ENCODE measurements around the gene ZFP36L1. TPM values are rescaled to one million over a fixed set of nuclear protein-coding genes. Genes with fewer than 3 reads are reported as not detected.
A peak's percentile ranks its signal among the peaks of the same experiment; 100 is the strongest.

Gene ZFP36L1
- total RNA-seq, result 10 to 100 TPM; 95.0 TPM

GRCh38 chr14:68792979-68793733 is at the start of gene ZFP36L1:
ZFP36L1 (minus strand) TSS chr14:68793067; CDS start chr14:68792938, 129 bp downstream.
- Mint-ChIP-seq H3K4me3 (peak within 1 kb of the TSS; percentile 91 to 96), H3K9me3 (no peaks in the 10 kb centered on the region), H3K27ac (peak within 1 kb of the TSS; percentile 98), H3K36me3 (ENCODE audit: insufficient read depth in 2 of 2) (peaks cover 29 to 32% of the 10 kb centered on the region in 2 donors), H3K4me1 (ENCODE audit: low read depth) (peaks cover 55% of the 10 kb centered on the region), H3K27me3 (ENCODE audit: low read depth) (no peaks in the 10 kb centered on the region)
- DNase-seq (peak; percentile 88), ATAC-seq (replicated peaks in 1 of 2) (peak; percentile 19 to 33)

DNA sequence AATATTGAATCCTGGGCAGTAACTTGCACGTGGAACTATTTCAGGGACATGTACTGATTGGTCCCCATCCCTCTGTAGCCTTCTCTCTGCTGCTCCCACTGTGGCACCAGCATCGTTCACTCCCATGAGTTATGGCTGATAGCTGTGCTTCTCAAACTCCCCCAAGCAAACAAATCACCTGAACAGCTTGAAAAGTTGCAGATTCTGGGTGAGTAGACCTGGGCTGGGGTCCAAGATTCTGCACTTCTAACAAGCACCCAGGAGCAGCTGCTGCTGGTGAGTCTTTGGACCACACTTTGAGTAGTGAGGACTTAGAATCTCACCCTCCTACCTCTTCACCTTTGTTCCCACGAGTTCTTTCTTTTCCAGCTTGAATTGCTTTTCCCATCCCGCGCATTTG is 49.4 kb upstream of the ZFP36L1 start:
- ATAC-seq (replicated peaks in 1 of 2), result no peak

DNA sequence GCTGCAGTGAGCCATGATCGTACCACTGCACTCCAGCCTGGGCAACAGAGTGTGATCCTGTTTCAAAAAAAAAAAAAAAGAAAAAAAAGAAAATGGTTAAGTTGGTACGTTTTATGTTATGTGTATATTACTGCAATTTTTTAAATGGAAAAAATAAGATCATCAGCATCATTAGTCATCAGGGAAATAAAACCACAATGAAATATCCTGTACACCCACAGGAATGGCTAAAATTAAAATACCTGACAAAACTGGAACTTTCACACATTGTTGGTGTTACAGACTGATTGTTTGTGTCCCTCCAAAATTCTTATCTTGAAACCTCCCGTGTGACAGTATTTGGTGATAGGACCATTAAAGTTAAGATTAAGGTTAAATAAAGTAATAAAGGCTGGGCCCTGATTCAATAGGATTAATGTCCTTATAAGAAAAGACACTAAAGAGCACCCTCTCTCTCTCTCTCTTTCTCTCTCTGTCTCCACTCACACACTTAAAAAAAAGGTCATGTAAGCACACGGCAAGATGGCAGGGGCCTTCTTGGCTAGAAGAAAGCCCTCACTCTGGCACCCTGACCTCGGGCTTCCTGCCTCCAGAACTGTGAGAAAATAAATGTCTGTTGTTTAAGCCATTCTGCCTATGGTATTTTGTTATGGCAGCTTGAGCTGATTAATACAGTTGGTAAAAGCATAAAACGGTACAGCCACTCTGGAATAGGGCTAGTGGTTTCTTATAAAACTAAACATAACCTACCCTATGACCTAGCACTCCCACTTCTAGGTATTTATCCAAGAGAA is 48.3 kb upstream of the ZFP36L1 start:
- Mint-ChIP-seq H3K9me3 (peaks cover 5 to 6% of the 10 kb centered on the region in 2 donors), H3K27me3 (ENCODE audit: low read depth) (peaks cover 16% of the 10 kb centered on the region), H3K27ac (peak overlapping the region; percentile 45), H3K4me1 (ENCODE audit: low read depth) (peaks cover 34% of the 10 kb centered on the region), H3K36me3 (ENCODE audit: insufficient read depth in 2 of 2) (peaks cover 3 to 15% of the 10 kb centered on the region in 2 donors), H3K4me3 (peak overlapping the region; percentile 47 to 70)
- peak in 1 of 2 donors; percentile 1 for ATAC-seq (replicated peaks in 1 of 2)
- DNase-seq, result no peak

More for the DNA sequence above, 49.4 kb upstream of the ZFP36L1 start:
- DNase-seq, result no peak
- H3K4me1 Mint-ChIP-seq (ENCODE audit: low read depth), result peaks cover 34% of the 10 kb centered on the region
- H3K9me3 Mint-ChIP-seq, result peaks cover under 1 to 3% of the 10 kb centered on the region in 2 donors
- H3K4me3 Mint-ChIP-seq, result no peak overlapping the region
- H3K36me3 Mint-ChIP-seq (ENCODE audit: insufficient read depth in 2 of 2), result peaks cover under 1 to 8% of the 10 kb centered on the region in 2 donors
- H3K27me3 Mint-ChIP-seq (ENCODE audit: low read depth), result peaks cover 16% of the 10 kb centered on the region
- H3K27ac Mint-ChIP-seq, result no peak overlapping the region

DNA sequence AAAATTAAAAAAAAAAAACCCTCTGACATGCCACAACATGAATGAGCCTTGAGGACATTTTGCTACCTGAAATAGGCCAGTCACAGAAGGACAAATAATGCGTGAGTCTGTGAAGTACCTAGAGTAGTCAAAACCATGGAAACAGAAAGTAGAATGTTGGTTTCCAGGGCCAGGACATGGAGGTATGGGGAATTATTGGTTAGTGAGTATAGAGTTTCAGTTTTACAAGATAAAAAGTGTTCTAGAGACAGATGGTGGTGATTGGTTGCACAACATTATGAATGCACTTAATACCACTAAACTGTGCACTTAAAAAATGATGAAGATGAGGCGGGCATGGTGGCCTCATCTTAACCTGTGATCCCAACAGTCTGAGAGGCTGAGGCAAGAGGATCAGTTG is 47.6 kb upstream of the ZFP36L1 start:
- Mint-ChIP-seq H3K4me3 (peak overlapping the region; percentile 70 to 72), H3K4me1 (ENCODE audit: low read depth) (peaks cover 34% of the 10 kb centered on the region), H3K36me3 (ENCODE audit: insufficient read depth in 2 of 2) (peaks cover 7 to 23% of the 10 kb centered on the region in 2 donors), H3K9me3 (peaks cover 9 to 10% of the 10 kb centered on the region in 2 donors), H3K27me3 (ENCODE audit: low read depth) (peaks cover 16% of the 10 kb centered on the region), H3K27ac (peak overlapping the region; percentile 77)
- DNase-seq (no peak), ATAC-seq (replicated peaks in 1 of 2) (peak; percentile 83 to 86)

GRCh38 chr14:68836082-68836481 is 43.2 kb upstream of the ZFP36L1 start:
- Mint-ChIP-seq H3K4me1 (ENCODE audit: low read depth) (peaks cover 10% of the 10 kb centered on the region), H3K27me3 (ENCODE audit: low read depth) (no peaks in the 10 kb centered on the region), H3K9me3 (peaks cover 10% of the 10 kb centered on the region in 2 donors), H3K36me3 (ENCODE audit: insufficient read depth in 2 of 2) (peaks cover 8 to 23% of the 10 kb centered on the region in 2 donors), H3K27ac (no peak overlapping the region), H3K4me3 (no peak overlapping the region)
- no peak for DNase-seq
- no peak for ATAC-seq (replicated peaks in 1 of 2)

DNA sequence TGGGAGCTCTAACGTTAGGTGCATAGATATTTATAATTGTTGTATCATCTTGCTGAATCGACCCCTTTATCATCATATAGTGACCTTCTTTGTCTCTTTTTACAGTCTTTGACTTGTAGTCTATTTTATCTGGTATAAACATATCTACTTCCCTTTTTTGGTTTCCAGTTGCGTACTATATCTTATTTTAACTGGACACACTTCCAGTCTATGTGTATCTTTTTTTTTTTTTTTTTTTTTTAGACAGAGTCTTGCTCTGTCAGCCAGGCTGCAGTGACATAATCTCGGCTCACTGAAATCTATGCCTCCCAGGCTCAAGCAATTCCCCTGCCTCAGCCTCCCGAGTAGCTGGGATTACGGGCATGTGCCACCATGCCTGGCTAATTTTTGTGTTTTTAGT is 41.9 kb upstream of the ZFP36L1 start:
- Mint-ChIP-seq H3K27ac (no peak overlapping the region), H3K36me3 (ENCODE audit: insufficient read depth in 2 of 2) (peaks cover 8 to 23% of the 10 kb centered on the region in 2 donors), H3K4me3 (no peak overlapping the region), H3K9me3 (peaks cover 10% of the 10 kb centered on the region in 2 donors), H3K4me1 (ENCODE audit: low read depth) (no peaks in the 10 kb centered on the region), H3K27me3 (ENCODE audit: low read depth) (no peaks in the 10 kb centered on the region)
- ATAC-seq (replicated peaks in 1 of 2) (no peak), DNase-seq (no peak)

DNA sequence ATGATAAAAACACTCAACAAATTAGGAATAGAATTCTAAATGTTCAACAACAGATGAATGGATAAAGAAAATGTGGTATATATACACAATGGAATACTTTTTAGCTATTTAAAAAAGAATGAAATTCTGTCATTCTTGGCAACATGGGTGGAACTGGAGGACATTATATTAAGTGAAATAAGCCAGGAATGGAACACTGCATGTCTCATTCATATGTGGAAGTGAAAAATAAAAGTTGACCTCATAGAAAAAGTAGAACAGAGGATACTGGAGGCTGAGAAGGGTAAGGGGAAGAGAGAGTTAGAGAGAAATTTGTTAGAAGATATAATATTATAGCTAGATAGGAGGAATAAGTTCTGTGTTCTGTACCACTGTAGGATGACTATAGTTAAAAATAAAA is 35.8 kb upstream of the ZFP36L1 start:
- Mint-ChIP-seq H3K9me3 (peaks cover 0 to 1% of the 10 kb centered on the region in 2 donors), H3K36me3 (ENCODE audit: insufficient read depth in 2 of 2) (no peaks in the 10 kb centered on the region), H3K4me1 (ENCODE audit: low read depth) (peaks cover 4% of the 10 kb centered on the region), H3K4me3 (no peak overlapping the region), H3K27me3 (ENCODE audit: low read depth) (no peaks in the 10 kb centered on the region), H3K27ac (no peak overlapping the region)
- DNase-seq, result no peak
- no peak for ATAC-seq (replicated peaks in 1 of 2)

DNA sequence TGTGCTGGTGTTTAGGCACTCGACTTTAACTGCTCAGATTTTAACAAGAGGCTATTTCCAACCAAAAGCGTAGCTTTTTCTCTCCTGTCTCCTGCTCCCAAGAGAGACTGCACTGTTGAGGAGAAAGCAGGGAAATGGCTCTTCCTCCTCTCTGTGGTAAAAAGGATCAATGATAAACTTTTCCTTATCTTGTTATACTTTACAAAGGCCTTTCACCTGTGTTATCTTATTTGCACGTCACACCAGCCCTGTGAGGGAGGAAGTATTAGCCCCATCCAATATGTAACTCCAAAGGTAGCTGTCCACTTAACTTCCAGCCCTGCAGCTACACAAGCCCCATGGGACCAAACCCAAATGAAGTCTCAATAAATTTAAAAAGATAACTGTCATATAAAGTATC is 32.9 kb upstream of the ZFP36L1 start:
- Mint-ChIP-seq H3K27me3 (ENCODE audit: low read depth) (no peaks in the 10 kb centered on the region), H3K4me3 (no peak overlapping the region), H3K27ac (no peak overlapping the region), H3K9me3 (no peaks in the 10 kb centered on the region), H3K4me1 (ENCODE audit: low read depth) (peaks cover 22% of the 10 kb centered on the region), H3K36me3 (ENCODE audit: insufficient read depth in 2 of 2) (no peaks in the 10 kb centered on the region)
- ATAC-seq (replicated peaks in 1 of 2), result no peak
- DNase-seq, result no peak

DNA sequence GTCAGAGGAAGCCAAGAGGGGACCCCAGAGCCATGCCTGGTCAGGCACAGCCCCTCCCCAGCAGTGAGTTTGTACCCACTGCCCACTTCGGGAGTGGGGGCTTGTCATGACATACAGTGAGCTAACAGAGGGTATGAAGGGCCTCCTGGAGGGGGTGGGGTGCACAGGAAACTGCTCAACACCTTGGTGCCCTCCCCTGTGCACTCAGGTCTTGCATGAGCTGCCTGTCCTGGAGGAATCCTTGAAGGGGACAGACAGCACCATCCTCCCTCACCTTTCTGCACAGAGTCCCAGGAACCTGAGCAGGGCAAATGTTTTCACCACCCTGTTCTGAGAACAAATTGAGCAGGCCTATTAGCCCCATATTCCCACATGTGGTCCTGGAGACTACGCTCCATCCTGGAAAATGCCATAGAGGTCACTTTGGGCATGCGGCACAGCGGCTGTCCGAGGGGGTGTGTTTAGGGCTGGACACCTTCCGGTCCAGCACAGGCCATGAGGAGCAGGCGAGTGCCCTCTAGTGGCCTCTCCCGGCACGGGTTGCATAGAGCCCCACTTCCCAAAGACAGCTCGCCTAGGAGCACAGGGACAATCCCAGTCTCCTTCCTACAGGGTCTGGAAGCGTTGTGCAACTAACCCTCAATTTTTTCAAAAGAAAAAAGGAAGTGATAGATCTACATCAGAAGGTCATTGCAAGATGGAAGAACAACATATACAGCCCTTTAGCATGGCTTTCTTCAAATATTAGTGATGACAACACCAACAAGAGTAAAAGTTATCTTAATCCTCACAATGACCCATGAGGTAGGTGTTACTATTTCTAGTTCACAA is 31.9 kb upstream of the ZFP36L1 start:
- ATAC-seq (replicated peaks in 1 of 2), result peak; percentile 45 to 51
- Mint-ChIP-seq H3K27ac (no peak overlapping the region), H3K36me3 (ENCODE audit: insufficient read depth in 2 of 2) (no peaks in the 10 kb centered on the region)

DNA sequence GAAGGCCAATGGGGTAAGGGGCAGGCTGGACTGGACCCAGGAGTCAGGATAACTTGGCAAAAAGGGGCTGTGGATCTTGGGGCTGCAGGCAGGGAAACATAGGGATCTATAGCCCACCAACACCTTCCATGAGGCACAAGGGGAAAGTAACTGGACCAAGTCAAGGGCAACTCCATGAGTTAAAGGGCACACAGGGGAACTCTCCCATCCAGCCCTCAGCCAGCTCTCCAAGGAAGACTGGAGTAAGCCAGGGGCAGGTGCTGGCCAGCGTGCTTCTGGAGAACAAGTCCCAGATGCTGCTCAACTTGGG is 31.3 kb upstream of the ZFP36L1 start:
- no peak for ATAC-seq (replicated peaks in 1 of 2)
- H3K36me3 Mint-ChIP-seq (ENCODE audit: insufficient read depth in 2 of 2), result no peaks in the 10 kb centered on the region
- peaks cover 37% of the 10 kb centered on the region for H3K4me1 Mint-ChIP-seq (ENCODE audit: low read depth)
- H3K27ac Mint-ChIP-seq, result no peak overlapping the region
- no peak for DNase-seq
- no peaks in the 10 kb centered on the region for H3K27me3 Mint-ChIP-seq (ENCODE audit: low read depth)
- H3K4me3 Mint-ChIP-seq, result no peak overlapping the region
- no peaks in the 10 kb centered on the region for H3K9me3 Mint-ChIP-seq

More for the DNA sequence above, 31.9 kb upstream of the ZFP36L1 start:
- peak; percentile 51 to 65 for DNase-seq
- Mint-ChIP-seq H3K4me3 (no peak overlapping the region), H3K27me3 (ENCODE audit: low read depth) (no peaks in the 10 kb centered on the region), H3K9me3 (no peaks in the 10 kb centered on the region), H3K4me1 (ENCODE audit: low read depth) (peaks cover 32% of the 10 kb centered on the region)

DNA sequence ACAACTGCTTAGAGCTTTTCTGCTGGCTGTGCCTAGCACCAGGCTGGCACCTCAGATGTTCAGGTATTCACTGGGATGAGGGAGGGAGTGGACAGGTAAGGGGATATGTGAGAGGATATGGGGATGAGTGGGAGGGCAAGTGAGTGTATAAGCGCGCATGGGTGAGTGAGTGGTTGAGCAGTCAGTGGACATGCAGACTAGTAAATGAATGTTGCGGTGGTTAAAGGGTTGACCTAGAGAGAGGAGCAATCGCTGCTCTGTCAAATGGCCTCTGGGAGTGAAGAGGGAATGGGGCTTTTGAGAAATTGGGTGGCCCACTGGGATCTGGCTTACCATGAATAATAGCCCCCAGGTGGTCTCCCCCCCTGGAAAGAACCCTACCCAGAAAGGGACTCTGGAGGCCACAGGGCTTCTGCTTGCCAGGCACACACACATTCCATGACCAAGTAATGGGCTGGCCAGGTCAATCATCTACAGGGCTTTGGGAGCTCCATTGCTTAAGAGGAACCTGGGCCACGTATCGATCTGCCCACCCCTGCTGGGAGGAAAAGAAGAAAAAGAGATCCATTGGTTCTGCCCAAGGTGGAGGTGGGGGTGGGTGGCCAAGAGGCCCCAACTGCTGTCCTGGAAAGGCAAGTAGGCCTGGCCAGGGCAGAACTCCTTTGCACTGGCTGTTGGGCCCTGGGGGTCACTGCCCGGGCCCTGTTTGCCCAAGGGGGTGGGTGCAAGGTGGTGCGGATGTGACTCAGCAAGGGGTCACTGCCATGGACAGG is 30.8 kb upstream of the ZFP36L1 start:
- H3K4me3 Mint-ChIP-seq, result no peak overlapping the region
- no peaks in the 10 kb centered on the region for H3K36me3 Mint-ChIP-seq (ENCODE audit: insufficient read depth in 2 of 2)
- H3K27ac Mint-ChIP-seq, result no peak overlapping the region
- no peaks in the 10 kb centered on the region for H3K9me3 Mint-ChIP-seq
- no peaks in the 10 kb centered on the region for H3K27me3 Mint-ChIP-seq (ENCODE audit: low read depth)
- ATAC-seq (replicated peaks in 1 of 2) (no peak), DNase-seq (no peak)
- peaks cover 40% of the 10 kb centered on the region for H3K4me1 Mint-ChIP-seq (ENCODE audit: low read depth)

DNA sequence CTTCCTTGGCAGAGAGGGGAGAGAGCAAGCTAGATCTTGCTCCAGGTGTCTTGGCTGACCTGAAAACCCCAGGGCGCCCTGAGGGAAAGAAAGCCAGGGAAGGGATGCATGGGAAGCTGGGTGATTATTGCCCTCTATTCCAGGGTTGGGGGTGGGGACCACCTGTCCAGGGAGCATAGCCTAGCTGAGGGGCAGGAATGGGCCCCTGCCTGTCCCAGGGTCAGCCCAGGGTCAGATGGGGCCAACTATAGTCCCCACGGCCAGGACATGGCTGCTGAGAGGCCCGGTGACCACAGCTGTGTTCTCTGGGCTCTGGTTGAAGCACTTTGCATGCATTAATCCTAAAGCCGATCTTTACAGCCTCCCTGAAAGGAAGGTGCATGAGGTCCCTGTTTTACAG is 30.1 kb upstream of the ZFP36L1 start:
- ATAC-seq (replicated peaks in 1 of 2) (no peak), DNase-seq (no peak)
- H3K27me3 Mint-ChIP-seq (ENCODE audit: low read depth), result no peaks in the 10 kb centered on the region
- no peaks in the 10 kb centered on the region for H3K36me3 Mint-ChIP-seq (ENCODE audit: insufficient read depth in 2 of 2)
- H3K27ac Mint-ChIP-seq, result no peak overlapping the region
- no peak overlapping the region for H3K4me3 Mint-ChIP-seq
- no peaks in the 10 kb centered on the region for H3K9me3 Mint-ChIP-seq
- H3K4me1 Mint-ChIP-seq (ENCODE audit: low read depth), result peaks cover 40% of the 10 kb centered on the region
